ENCODE measurements around the gene PARP2.
"Not testable (repeated sequence)": the region's sequence is repeated elsewhere in the genome, so short reads cannot be mapped to it uniquely, and the experiment has no call there.

PARP2 gene

GRCh38 chr14:20343092-20343861 is at the start of gene PARP2:
PARP2 (plus strand) TSS chr14:20343635; CDS start chr14:20343642, 7 bp downstream.
- DNase-seq (ENCODE audit: low read depth in 1 of 2, low spot score in 1 of 2) = peak; percentile 76 to 82

- DNase-seq (ENCODE audit: low read depth in 1 of 2, low spot score in 1 of 2) = no peak
Measured at GRCh38 chr14:20294636-20295035, 48.8 kb upstream of the PARP2 start.

- no peak for DNase-seq (ENCODE audit: low read depth in 1 of 2, low spot score in 1 of 2)
Measured at GRCh38 chr14:20295067-20295466, 48.4 kb upstream of the PARP2 start.

- DNase-seq (ENCODE audit: low read depth in 1 of 2, low spot score in 1 of 2) = no peak
Measured at GRCh38 chr14:20302042-20302755, 41.2 kb upstream of the PARP2 start.

- peak; percentile 83 to 84 for DNase-seq (ENCODE audit: low read depth in 1 of 2, low spot score in 1 of 2)
Measured at GRCh38 chr14:20305265-20306078, 38.0 kb upstream of the PARP2 start, which contains the start of gene TTC5. TTC5 (minus strand) TSS chr14:20305951; CDS start chr14:20305937, 14 bp downstream.

- no peak for DNase-seq (ENCODE audit: low read depth in 1 of 2, low spot score in 1 of 2)
Measured at GRCh38 chr14:20306079-20306423, 37.4 kb upstream of the PARP2 start.

GRCh38 chr14:20314026-20314425 is 29.4 kb upstream of the PARP2 start:
- no peak for DNase-seq (ENCODE audit: low read depth in 1 of 2, low spot score in 1 of 2)

- no peak for DNase-seq (ENCODE audit: low read depth in 1 of 2, low spot score in 1 of 2)
Measured at GRCh38 chr14:20317720-20318119, 25.7 kb upstream of the PARP2 start.

- no peak for DNase-seq (ENCODE audit: low read depth in 1 of 2, low spot score in 1 of 2)
Measured at GRCh38 chr14:20327005-20327869, 16.2 kb upstream of the PARP2 start.

GRCh38 chr14:20328705-20329104 is 14.7 kb upstream of the PARP2 start:
- DNase-seq (ENCODE audit: low read depth in 1 of 2, low spot score in 1 of 2) = no peak

GRCh38 chr14:20329355-20329754 is 14.1 kb upstream of the PARP2 start:
- DNase-seq (ENCODE audit: low read depth in 1 of 2, low spot score in 1 of 2) = no peak

GRCh38 chr14:20331053-20331613 is 12.3 kb upstream of the PARP2 start:
- DNase-seq (ENCODE audit: low read depth in 1 of 2, low spot score in 1 of 2) = no peak

- DNase-seq (ENCODE audit: low read depth in 1 of 2, low spot score in 1 of 2) = no peak
Measured at GRCh38 chr14:20332431-20332787, 11.0 kb upstream of the PARP2 start.

GRCh38 chr14:20332788-20333493 is 10.5 kb upstream of the PARP2 start, which contains the start of gene CCNB1IP1:
CCNB1IP1 (minus strand) TSS chr14:20333279; CDS start chr14:20316523, 16,756 bp downstream.
- DNase-seq (ENCODE audit: low read depth in 1 of 2, low spot score in 1 of 2) = no peak

- no peak for DNase-seq (ENCODE audit: low read depth in 1 of 2, low spot score in 1 of 2)
Measured at GRCh38 chr14:20333494-20333841, 10.0 kb upstream of the PARP2 start.

- no peak for DNase-seq (ENCODE audit: low read depth in 1 of 2, low spot score in 1 of 2)
Measured at GRCh38 chr14:20334017-20334416, 9.4 kb upstream of the PARP2 start.

GRCh38 chr14:20341032-20341431 is 2.4 kb upstream of the PARP2 start:
- not testable (repeated sequence) for DNase-seq (ENCODE audit: low read depth in 1 of 2, low spot score in 1 of 2)

- no peak for DNase-seq (ENCODE audit: low read depth in 1 of 2, low spot score in 1 of 2)
Measured at GRCh38 chr14:20341646-20342045, 1.8 kb upstream of the PARP2 start.

GRCh38 chr14:20343862-20344220 is 406 bp downstream of the PARP2 start:
- no peak for DNase-seq (ENCODE audit: low read depth in 1 of 2, low spot score in 1 of 2)

GRCh38 chr14:20345366-20345765 is 1.9 kb downstream of the PARP2 start:
- DNase-seq (ENCODE audit: low read depth in 1 of 2, low spot score in 1 of 2) = no peak
